Activated naive CD8-positive, alpha-beta T cell treated with anti-CD3 and anti-CD28 coated beads, Interleukin-2, amount 10 ng/mL, durations not matched to agents 7 days and 5 days (primary cell): ENCODE results near the gene CATSPERZ. TPM values are rescaled to one million over a fixed set of nuclear protein-coding genes. Genes with fewer than 3 reads are reported as not detected.

Experiments
- ATAC-seq: fragments of 150-1000 bp; cut with Tn5 transposase; one replicate; pipeline ENCODE4 v1.10.0; 2021; ENCODE audit warnings: low read depth, moderate library complexity
- POLR2A ChIA-PET: fragments of 350-600 bp; sonication (Branson Sonifier 250); formaldehyde crosslinking; loops from one replicate; lab custom pipeline; 2021; ENCODE audit warnings: antibody characterized with exemption; lab: Charles Lee
- DNase-seq: peaks from one replicate; pipeline ENCODE4 v3.0.0; 2021
- H3K27ac Mint-ChIP-seq: one replicate; pipeline ENCODE4 v1.8.0; 2022; ENCODE audit warnings: mild to moderate bottlenecking, mixed read lengths
- H3K27me3 Mint-ChIP-seq: one replicate; pipeline ENCODE4 v1.8.0; 2022; ENCODE audit warnings: mild to moderate bottlenecking, moderate library complexity, mixed read lengths
- H3K36me3 Mint-ChIP-seq: one replicate; pipeline ENCODE4 v1.8.0; 2021; ENCODE audit warnings: mild to moderate bottlenecking, mixed read lengths
- H3K4me1 Mint-ChIP-seq: one replicate; pipeline ENCODE4 v1.8.0; 2021; ENCODE audit warnings: mixed read lengths
- H3K4me3 Mint-ChIP-seq: one replicate; pipeline ENCODE4 v1.8.0; 2022; ENCODE audit warnings: mild to moderate bottlenecking, moderate library complexity, mixed read lengths
- H3K9me3 Mint-ChIP-seq: one replicate; pipeline ENCODE4 v1.8.0; 2021; ENCODE audit warnings: mixed read lengths
- total RNA-seq, 2 experiments: library from RNA; stranded (reverse); gene quantifications; one replicate each; pipeline ENCODE4 v1.2.3, GENCODE V29; 2021

Gene CATSPERZ
- total RNA-seq, 2 experiments from 2014 or later, result not detected

- peaks cover 6% of the 10 kb centered on the region for H3K36me3 Mint-ChIP-seq
- H3K4me1 Mint-ChIP-seq, result peaks cover 23% of the 10 kb centered on the region
- H3K4me3 Mint-ChIP-seq, result peak overlapping the region; percentile 96
- H3K9me3 Mint-ChIP-seq, result no peaks in the 10 kb centered on the region
- DNase-seq (no peak), ATAC-seq (no peak)
- H3K27me3 Mint-ChIP-seq, result no peaks in the 10 kb centered on the region
- POLR2A ChIA-PET, result interaction anchor here (0.6 to 6.0 kb wide), 15 partner anchors 10 to 86 kb away, joined by 3 to 94 read pairs (median 13); partner anchors contain the start of genes BAD, ESRRA, FERMT3 and FKBP2
- peak overlapping the region; percentile 96 for H3K27ac Mint-ChIP-seq
Observed at GRCh38 chr11:64268025-64268892, 31.9 kb upstream of the CATSPERZ start.

- Mint-ChIP-seq H3K36me3 (peaks cover 6% of the 10 kb centered on the region), H3K4me3 (peak overlapping the region; percentile 96)
Observed at GRCh38 chr11:64268893-64269539, 31.1 kb upstream of the CATSPERZ start.

GRCh38 chr11:64269540-64270220 is 30.5 kb upstream of the CATSPERZ start:
- no peaks in the 10 kb centered on the region for H3K9me3 Mint-ChIP-seq
- H3K36me3 Mint-ChIP-seq, result peaks cover 6% of the 10 kb centered on the region
- peak overlapping the region; percentile 96 for H3K27ac Mint-ChIP-seq
- DNase-seq (peak; percentile 99), ATAC-seq (peak; percentile 69)
- H3K4me3 Mint-ChIP-seq, result peak overlapping the region; percentile 96
- H3K27me3 Mint-ChIP-seq, result no peaks in the 10 kb centered on the region
- peaks cover 23% of the 10 kb centered on the region for H3K4me1 Mint-ChIP-seq
- POLR2A ChIA-PET, result interaction anchor here (1.0 to 6.0 kb wide), 16 partner anchors 9 to 83 kb away, joined by 3 to 94 read pairs (median 13); partner anchors contain the start of genes BAD, ESRRA, FERMT3 and FKBP2

More at GRCh38 chr11:64268893-64269539, 31.1 kb upstream of the CATSPERZ start:
- peak overlapping the region; percentile 96 for H3K27ac Mint-ChIP-seq
- POLR2A ChIA-PET, result interaction anchor here (0.6 to 6.0 kb wide), 15 partner anchors 8 to 86 kb away, joined by 3 to 94 read pairs (median 13); partner anchors contain the start of genes BAD, ESRRA, FERMT3 and FKBP2
- DNase-seq (peak; percentile 74), ATAC-seq (peak; percentile 23)
- H3K9me3 Mint-ChIP-seq, result no peaks in the 10 kb centered on the region
- no peaks in the 10 kb centered on the region for H3K27me3 Mint-ChIP-seq
- H3K4me1 Mint-ChIP-seq, result peaks cover 23% of the 10 kb centered on the region

- Mint-ChIP-seq H3K27ac (no peak overlapping the region), H3K4me1 (peaks cover 8% of the 10 kb centered on the region), H3K36me3 (peaks cover 4% of the 10 kb centered on the region), H3K27me3 (no peaks in the 10 kb centered on the region), H3K4me3 (no peak overlapping the region), H3K9me3 (no peaks in the 10 kb centered on the region)
- ATAC-seq (no peak), DNase-seq (no peak)
- POLR2A ChIA-PET, result interaction anchor here (1.3 to 2.1 kb wide), 2 partner anchors 9 to 15 kb away, joined by 3 to 7 read pairs; partner anchors contain the start of gene BAD
Observed at GRCh38 chr11:64275031-64275800, 24.9 kb upstream of the CATSPERZ start.

- H3K4me1 Mint-ChIP-seq, result peaks cover 4% of the 10 kb centered on the region
- no peaks in the 10 kb centered on the region for H3K27me3 Mint-ChIP-seq
- no peak overlapping the region for H3K4me3 Mint-ChIP-seq
- H3K9me3 Mint-ChIP-seq, result no peaks in the 10 kb centered on the region
- DNase-seq (no peak), ATAC-seq (no peak)
- H3K36me3 Mint-ChIP-seq, result peaks cover 4% of the 10 kb centered on the region
- POLR2A ChIA-PET, result interaction anchor here (1.3 to 2.1 kb wide), 2 partner anchors 9 to 15 kb away, joined by 3 to 7 read pairs; partner anchors contain the start of gene BAD
- no peak overlapping the region for H3K27ac Mint-ChIP-seq
Observed at GRCh38 chr11:64275841-64276240, 24.3 kb upstream of the CATSPERZ start.

GRCh38 chr11:64276653-64277431 is 23.3 kb upstream of the CATSPERZ start:
- H3K27me3 Mint-ChIP-seq, result no peaks in the 10 kb centered on the region
- H3K4me1 Mint-ChIP-seq, result peaks cover 2% of the 10 kb centered on the region
- no peak for DNase-seq
- H3K36me3 Mint-ChIP-seq, result peaks cover 7% of the 10 kb centered on the region
- no peak for ATAC-seq
- no peaks in the 10 kb centered on the region for H3K9me3 Mint-ChIP-seq
- H3K4me3 Mint-ChIP-seq, result no peak overlapping the region
- H3K27ac Mint-ChIP-seq, result no peak overlapping the region
- POLR2A ChIA-PET, result interaction anchor here (1.3 to 2.1 kb wide), 3 partner anchors 8 to 28 kb away, joined by 3 to 7 read pairs (median 4); partner anchors contain the start of gene BAD

GRCh38 chr11:64278576-64279190 is 21.5 kb upstream of the CATSPERZ start:
- H3K9me3 Mint-ChIP-seq, result no peaks in the 10 kb centered on the region
- peaks cover 3% of the 10 kb centered on the region for H3K4me1 Mint-ChIP-seq
- H3K27me3 Mint-ChIP-seq, result no peaks in the 10 kb centered on the region
- H3K27ac Mint-ChIP-seq, result no peak overlapping the region
- peaks cover 13% of the 10 kb centered on the region for H3K36me3 Mint-ChIP-seq
- ATAC-seq (no peak), DNase-seq (no peak)
- POLR2A ChIA-PET, result interaction anchor here (0.9 to 1.3 kb wide), 3 partner anchors 9 to 26 kb away, joined by 3 to 4 read pairs (median 3); no protein-coding TSS in a partner anchor
- H3K4me3 Mint-ChIP-seq, result no peak overlapping the region

GRCh38 chr11:64281957-64282770 is 18.0 kb upstream of the CATSPERZ start:
- Mint-ChIP-seq H3K27ac (no peak overlapping the region), H3K9me3 (no peaks in the 10 kb centered on the region), H3K27me3 (no peaks in the 10 kb centered on the region), H3K4me3 (no peak overlapping the region), H3K36me3 (peaks cover 13% of the 10 kb centered on the region), H3K4me1 (peaks cover 8% of the 10 kb centered on the region)
- no peak for ATAC-seq
- POLR2A ChIA-PET, result interaction anchor here (1.2 to 4.5 kb wide), 3 partner anchors 12 to 75 kb away, joined by 4 to 72 read pairs (median 12); partner anchors contain the start of genes ESRRA and FERMT3
- DNase-seq, result no peak

GRCh38 chr11:64283092-64283491 is 17.1 kb upstream of the CATSPERZ start:
- DNase-seq (no peak), ATAC-seq (no peak)
- POLR2A ChIA-PET, result interaction anchor here (1.2 to 4.5 kb wide), 4 partner anchors 13 to 77 kb away, joined by 3 to 72 read pairs (median 8); partner anchors contain the start of genes ESRRA and FERMT3
- no peaks in the 10 kb centered on the region for H3K27me3 Mint-ChIP-seq
- peaks cover 13% of the 10 kb centered on the region for H3K36me3 Mint-ChIP-seq
- H3K9me3 Mint-ChIP-seq, result no peaks in the 10 kb centered on the region
- peaks cover 8% of the 10 kb centered on the region for H3K4me1 Mint-ChIP-seq
- H3K4me3 Mint-ChIP-seq, result no peak overlapping the region
- H3K27ac Mint-ChIP-seq, result peak overlapping the region; percentile 34
